Breast epithelium (tissue), 3 donors: ENCODE results near the gene KRT8.

Source experiments
- CTCF ChIP-seq, 3 donors: fragments of 450-650 bp; IDR thresholded peaks; one replicate each; pipeline ENCODE4 v1.5.1; 2016 to 2017; ENCODE audit warnings: antibody characterized with exemption in 3 of 3, mild to moderate bottlenecking in 3 of 3, moderate library complexity in 3 of 3
- POLR2AphosphoS5 ChIP-seq, 3 donors: sonication (generic); formaldehyde crosslinking; IDR thresholded peaks; one replicate each; pipeline ENCODE4 v1.6.1; 2017; ENCODE audit warnings: antibody characterized with exemption in 3 of 3

GRCh38 chr12:52877242-52877641 lies 27.6 kb downstream of the KRT8 start:
- TF ChIP-seq POLR2AphosphoS5 (IDR thresholded peaks at IDR 0.05) (no peak), CTCF (IDR thresholded peaks at IDR 0.05) (no peak)
